GM12878 (cell line): ENCODE measurements around the gene PASK. TPM values are rescaled to one million over a fixed set of nuclear protein-coding genes. Genes with fewer than 3 reads are reported as not detected.

ENCODE experiments used
- ATAC-seq: fragments of 200-7000 bp; cut with Tn5 transposase; 3 replicates; pipeline ENCODE4 v1.9.1; 2020; ENCODE audit warnings: mild to moderate bottlenecking, moderate library complexity
- BruUV-seq: library from RNA; stranded (reverse); fragments of 400-500 nt; replicated peaks from 2 replicates; lab custom pipeline; 2021; lab: Mats Ljungman, UMichigan
- CTCF ChIA-PET: fragments of 300-600 bp; sonication (Branson Sonifier 250); formaldehyde crosslinking; extraction: SDS; loops from one replicate; lab custom pipeline; 2021; ENCODE audit warnings: inconsistent platforms; lab: Yijun Ruan, JAX
- POLR2A ChIA-PET: fragments of 350-600 bp; formaldehyde crosslinking; extraction: SDS; loops from one replicate; lab custom pipeline; 2021; ENCODE audit warnings: inconsistent platforms; lab: Charles Lee
- RAD21 ChIA-PET: fragments of 300-600 bp; sonication (Branson Sonifier 250); formaldehyde crosslinking; loops from one replicate; lab custom pipeline; 2023; ENCODE audit warnings: antibody characterized with exemption; ENCODE audit not compliant: unreplicated experiment; lab: Charles Lee
- SMC1A ChIA-PET: fragments of 300-600 bp; sonication (Branson Sonifier 250); formaldehyde crosslinking; loops from one replicate; lab custom pipeline; 2023; ENCODE audit not compliant: unreplicated experiment, uncharacterized antibody; lab: Charles Lee
- DNase-seq: peaks from one replicate; pipeline ENCODE4 v3.0.0-alpha.2; 2011; ENCODE audit warnings: low read depth, low spot score
- FAIRE-seq: peaks from 3 replicates; lab custom pipeline; 2011; peaks lifted over from hg19 to GRCh38; lab: Jason Lieb, UNC
- H2AFZ ChIP-seq: 2 replicates; pipeline ENCODE4 v1.6.0; 2011; ENCODE audit warnings: low read depth, low read length, control low read depth; ENCODE audit not compliant: control insufficient read depth
- H3K27ac ChIP-seq: 2 replicates; pipeline ENCODE4 v1.5.1; 2011; ENCODE audit warnings: control low read depth; ENCODE audit not compliant: control insufficient read depth, insufficient read depth
- H3K27me3 ChIP-seq, 2 experiments: replicated peaks in 1 of 2; 2 replicates each; pipeline versions ENCODE4 v1.6.0 to v1.6.1; 2011; ENCODE audit warnings: low read length in 1 of 2; ENCODE audit not compliant: control insufficient read depth in 2 of 2, insufficient read depth in 2 of 2
- H3K36me3 ChIP-seq, 2 experiments: 2 replicates each; pipeline ENCODE4 v1.5.1; 2011; ENCODE audit warnings: low read length in 1 of 2; ENCODE audit not compliant: control insufficient read depth in 2 of 2, insufficient read depth in 2 of 2
- H3K4me1 ChIP-seq: 2 replicates; pipeline ENCODE4 v1.6.1; 2011; ENCODE audit warnings: mild to moderate bottlenecking, low read length, moderate library complexity, mixed read lengths; ENCODE audit not compliant: control insufficient read depth, insufficient read depth
- H3K4me2 ChIP-seq: 2 replicates; pipeline ENCODE4 v1.6.0; 2011; ENCODE audit warnings: control low read depth; ENCODE audit not compliant: control insufficient read depth, insufficient read depth
- H3K4me3 ChIP-seq: fragments of 200-600 bp; sonication (generic); 2 replicates; pipeline ENCODE4 v1.5.1; 2016
- H3K79me2 ChIP-seq: 2 replicates; pipeline ENCODE4 v1.6.0; 2011; ENCODE audit warnings: low read length; ENCODE audit not compliant: control insufficient read depth, insufficient read depth
- H3K9ac ChIP-seq: 2 replicates; pipeline ENCODE4 v1.8.0; 2011; ENCODE audit warnings: low read length, control low read depth, mixed read lengths; ENCODE audit not compliant: control insufficient read depth, insufficient read depth
- H3K9me3 ChIP-seq: replicated peaks from 3 replicates; pipeline ENCODE4 v1.5.1; 2011; ENCODE audit warnings: mild to moderate bottlenecking, low read length; ENCODE audit not compliant: control insufficient read depth, insufficient read depth
- H4K20me1 ChIP-seq: 2 replicates; pipeline ENCODE4 v1.6.0; 2011; ENCODE audit not compliant: control insufficient read depth, insufficient read depth
- ATF2 ChIP-seq: IDR thresholded peaks from 2 replicates; pipeline ENCODE4 v1.6.1; 2012; ENCODE audit warnings: low read length, inconsistent platforms
- BHLHE40 ChIP-seq, 2 experiments: fragments of 450-650 bp in 1 of 2; IDR thresholded peaks; 2 replicates each; pipeline ENCODE4 v1.6.1; 2011 to 2017; ENCODE audit warnings: low read depth in 2 of 2, borderline replicate concordance in 1 of 2, improper control_type of control experiment in 1 of 2, low read length in 1 of 2, mild to moderate bottlenecking in 1 of 2
- BRCA1 ChIP-seq: IDR thresholded peaks from 2 replicates; pipeline ENCODE4 v1.6.1; 2011; ENCODE audit warnings: low read depth, low read length, improper control_type of control experiment
- CREB1 ChIP-seq: IDR thresholded peaks from 2 replicates; pipeline ENCODE4 v1.6.1; 2012; ENCODE audit warnings: low read depth, mild to moderate bottlenecking, inconsistent platforms
- ESRRA ChIP-seq: IDR thresholded peaks from 2 replicates; pipeline ENCODE4 v1.6.1; 2012; ENCODE audit warnings: mild to moderate bottlenecking, low read length, improper control_type of control experiment
- HDAC2 ChIP-seq: fragments of 200-600 bp; sonication (generic); IDR thresholded peaks from 2 replicates; pipeline ENCODE4 v1.6.1; 2017
- NR2F1 ChIP-seq: fragments of 450-650 bp; conservative IDR thresholded peaks from 2 replicates; pipeline ENCODE4 v1.6.1; 2017; ENCODE audit warnings: mild to moderate bottlenecking
- POU2F2 ChIP-seq: IDR thresholded peaks from 3 replicates; pipeline ENCODE4 v1.6.1; 2011; ENCODE audit warnings: low read depth, mild to moderate bottlenecking, low read length, borderline replicate concordance
- SIX5 ChIP-seq: IDR thresholded peaks from 2 replicates; pipeline ENCODE4 v1.6.1; 2011; ENCODE audit warnings: mild to moderate bottlenecking, low read depth, low read length, moderate library complexity; ENCODE audit not compliant: severe bottlenecking
- SKIL ChIP-seq: fragments of 450-650 bp; IDR thresholded peaks from 2 replicates; pipeline ENCODE4 v1.6.1; 2017; ENCODE audit warnings: mild to moderate bottlenecking, low read depth, inconsistent platforms; ENCODE audit not compliant: poor library complexity, severe bottlenecking
- SMC3 ChIP-seq: IDR thresholded peaks from 2 replicates; pipeline ENCODE4 v1.6.1; 2011; ENCODE audit warnings: low read length, improper control_type of control experiment, borderline replicate concordance
- SUZ12 ChIP-seq: fragments of 200-600 bp; sonication (generic); IDR thresholded peaks from one replicate; pipeline ENCODE4 v1.6.1; 2018; ENCODE audit warnings: antibody characterized with exemption, mild to moderate bottlenecking; ENCODE audit not compliant: unreplicated experiment
- TAF1 ChIP-seq: IDR thresholded peaks from 2 replicates; pipeline ENCODE4 v1.6.1; 2011; ENCODE audit warnings: mild to moderate bottlenecking, low read depth, low read length, borderline replicate concordance
- YY1 ChIP-seq: IDR thresholded peaks from 2 replicates; pipeline ENCODE4 v1.6.1; 2011; ENCODE audit warnings: low read depth, mild to moderate bottlenecking, low read length
- ZNF274 ChIP-seq: IDR thresholded peaks from one replicate; pipeline ENCODE4 v1.8.0; 2011; ENCODE audit not compliant: insufficient read length, insufficient read depth
- WGBS: methylation state at CpG from one replicate; pipeline ENCODE4 v1.1.6; 2016; ENCODE audit warnings: low lambda C conversion rate; ENCODE audit not compliant: insufficient replicate concordance, insufficient coverage; ENCODE audit errors: missing lambda C conversion rate; 5-methylcytosine and 5-hydroxymethylcytosine counted together
- in situ Hi-C: fragments of 300-500 bp; cut with MboI; formaldehyde crosslinking; loops from 9 replicates; pipeline ENCODE4 v1.14.3; 2018; ENCODE audit warnings: mixed read lengths
- intact Hi-C: fragments of 100-400 bp; cut with micrococcal nuclease; formaldehyde crosslinking; loops from one replicate; pipeline ENCODE4 v1.14.2; 2022; ENCODE audit not compliant: unreplicated experiment
- polyA plus RNA-seq, 11 experiments: library from polyadenylated mRNA; depleted of rRNA in 4 of 11; unstranded in 6 of 11; stranded (reverse) in 5 of 11; fragments of >200 nt; fragmentation: Nextera tagmentation in 4 of 11; fragmentation: Illumina TruSeq in 1 of 11; extraction: Ambion mirVana in 4 of 11; extraction: Trizol in 1 of 11; gene quantifications; 1 replicate in 1 of 11; 2 replicates in 10 of 11; pipeline versions ENCODE4 v1.2.1 to v1.2.3, GENCODE V29; 2011 to 2016; ENCODE audit warnings: inconsistent platforms in 2 of 11, missing spikeins in 2 of 11, low read depth in 1 of 11
- total RNA-seq, 4 experiments: library from RNA; depleted of rRNA in 3 of 4; stranded (reverse); fragments of >200 nt in 3 of 4; fragmentation: Illumina TruSeq in 1 of 4; extraction: Trizol in 1 of 4; gene quantifications; 2 replicates each; pipeline versions ENCODE4 v1.2.1 to v1.2.3, GENCODE V29; 2013 to 2021

The PASK gene
- total and polyA plus RNA-seq, 10 of the 15 experiments (the other 5 are each of a cell fraction or from before 2014, with no cell fraction given), result 9.6 to 62.2 (median 28.5) TPM

- no peak overlapping the region for H2AFZ ChIP-seq
- 70% methylated on average over 21 of the region's 21 CpGs for WGBS
- no TSS peak for BruUV-seq
- H3K27me3 ChIP-seq, result no peaks in the 10 kb centered on the region; a peak in 1 of 4 replicates
- SMC1A ChIA-PET, result no interaction called here
- no peaks in the 10 kb centered on the region for H3K4me1 ChIP-seq
- no peak for DNase-seq
- no peaks in the 10 kb centered on the region for H3K36me3 ChIP-seq
- H3K4me3 ChIP-seq, result no peak overlapping the region
- no peak overlapping the region for H3K27ac ChIP-seq
- H4K20me1 ChIP-seq, result no peaks in the 10 kb centered on the region
- TF ChIP-seq NR2F1 (no peak), CREB1 (no peak), SIX5 (no peak), POU2F2 (no peak)
- TF ChIP-seq, all 136 proteins: peak for 0
- ATAC-seq (no peak), FAIRE-seq (no peak)
- in situ Hi-C loops, result no loop called here
- ChIA-PET RAD21 (no interaction called here), CTCF (no interaction called here), POLR2A (no interaction called here)
- intact Hi-C loops, result no loop called here
- H3K4me2 ChIP-seq, result no peak overlapping the region
- no peaks in the 10 kb centered on the region for H3K9me3 ChIP-seq
- H3K79me2 ChIP-seq, result no peaks in the 10 kb centered on the region
- H3K9ac ChIP-seq, result no peak overlapping the region
Observed at GRCh38 chr2:241066171-241066892, 82.9 kb downstream of the PASK start.

GRCh38 chr2:241065355-241065803, 83.9 kb downstream of the PASK start:
- Histone ChIP-seq H3K36me3 (no peaks in the 10 kb centered on the region), H3K27me3 (no peaks in the 10 kb centered on the region; a peak in 1 of 4 replicates), H3K27ac (no peak overlapping the region), H2AFZ (no peak overlapping the region), H3K79me2 (no peaks in the 10 kb centered on the region), H3K4me1 (no peaks in the 10 kb centered on the region), H3K9ac (no peak overlapping the region), H3K4me2 (no peak overlapping the region), H4K20me1 (no peaks in the 10 kb centered on the region), H3K9me3 (no peaks in the 10 kb centered on the region), H3K4me3 (no peak overlapping the region)
- no TSS peak for BruUV-seq
- RAD21 ChIA-PET, result no interaction called here
- POLR2A ChIA-PET, result no interaction called here
- SMC1A ChIA-PET, result no interaction called here
- intact Hi-C loops, result no loop called here
- CTCF ChIA-PET, result interaction anchor here (0.6 kb wide), 1 partner anchor 469 kb away, joined by 3 read pairs; no protein-coding TSS in a partner anchor
- 89% methylated on average over 27 of the region's 27 CpGs for WGBS
- DNase-seq (no peak), FAIRE-seq (no peak), ATAC-seq (no peak)
- in situ Hi-C loops, result no loop called here
- TF ChIP-seq ESRRA (no peak), TAF1 (no peak), BHLHE40 (IDR thresholded peaks at IDR 0.05; ENCODE audit: borderline replicate concordance in 1 of 2, low read depth in 2 of 2, low read length in 1 of 2) (no peak), ZNF274 (no peak), SMC3 (no peak), SKIL (no peak), BRCA1 (no peak), YY1 (no peak), SUZ12 (no peak), ATF2 (no peak), HDAC2 (no peak)
